Measurements from ENCODE around the gene PET117. TPM values are rescaled to one million over a fixed set of nuclear protein-coding genes. Genes with fewer than 3 reads are reported as not detected.
"Not testable (repeated sequence)": the region's sequence is repeated elsewhere in the genome, so short reads cannot be mapped to it uniquely, and the experiment has no call there.

PET117 gene, protein sequence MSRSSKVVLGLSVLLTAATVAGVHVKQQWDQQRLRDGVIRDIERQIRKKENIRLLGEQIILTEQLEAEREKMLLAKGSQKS
- 10 to 100 TPM in 2 of 4 donors, 1 to 10 TPM in 2; 2.8 to 17.7 (median 11.2) TPM for total RNA-seq

GRCh38 chr20:18137412-18138265 lies at the start of gene PET117, which contains the start of gene KAT14:
PET117 (plus strand) TSS chr20:18137863; CDS start chr20:18137956, 93 bp downstream.
KAT14 (plus strand) TSS chr20:18137863; CDS start chr20:18142661, 4,798 bp downstream.
- Histone ChIP-seq H3K36me3 (peaks cover 0 to 8% (median 0%) of the 10 kb centered on the region in 4 donors), H3K9me3 (no peaks in the 10 kb centered on the region), H3K4me1 (peaks cover 17 to 35% (median 26%) of the 10 kb centered on the region in 4 donors), H3K27me3 (no peaks in the 10 kb centered on the region), H3K27ac (peak within 1 kb of the TSS; percentile 92 to 97 (median 96)), H3K4me3 (peak within 1 kb of the TSS; percentile 76 to 98 (median 90))
- 1% methylated on average over 60 of the region's 87 CpGs; no CpG with 5 or more reads in 1 of the 2 donors for WGBS, 2 donors (ENCODE audit: low coverage in 1 of 2)
- DNase-seq = peak; percentile 91
- in situ Hi-C loops (cut with MboI; ENCODE audit: low pct_ligation_motif_present in 1 of 4, low pct_unique_long_range_greater_than_20kb in 1 of 4, low sequenced_read_pairs in 3 of 4) = no loop called here
- intact Hi-C loops (cut with DNase I; ENCODE audit: low total_unique reads) = no loop called here
- TF ChIP-seq POLR2A (IDR thresholded peaks at IDR 0.05) = peak; percentile 75
- TF ChIP-seq EP300 (IDR thresholded peaks at IDR 0.05; ENCODE audit: low read depth) = no peak
- peak in 1 of 5 experiments; percentile 27 for TF ChIP-seq CTCF (IDR thresholded peaks at IDR 0.05)
- TF ChIP-seq POLR2AphosphoS5 (IDR thresholded peaks at IDR 0.05) = peak; percentile 67 to 92 (median 89)

DNA sequence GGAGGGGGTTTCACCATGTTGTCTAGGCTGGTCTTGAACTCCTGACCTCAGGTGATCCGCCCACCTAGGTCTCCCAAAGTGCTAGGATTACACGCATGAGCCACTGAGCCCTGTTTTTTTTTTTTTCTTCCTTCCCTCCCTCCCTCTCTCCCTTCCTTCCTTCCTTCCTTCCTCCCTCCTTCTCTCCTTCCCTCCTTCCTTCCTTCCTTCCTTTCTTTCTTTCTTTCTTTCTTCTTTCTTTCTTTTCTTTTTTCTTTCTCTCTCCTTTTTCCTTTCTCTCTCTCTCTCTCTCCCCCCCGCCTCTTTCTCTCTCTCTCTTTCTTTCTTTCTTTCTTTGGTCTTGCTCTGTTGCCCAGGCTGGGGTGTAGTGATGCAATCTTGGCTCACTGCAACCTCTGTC lies 49.4 kb upstream of the PET117 start:
- H3K27me3 ChIP-seq; in situ Hi-C loops (cut with MboI; ENCODE audit: low pct_ligation_motif_present in 1 of 4, low pct_unique_long_range_greater_than_20kb in 1 of 4, low sequenced_read_pairs in 3 of 4); H3K4me3 ChIP-seq; H3K9me3 ChIP-seq; DNase-seq; H3K27ac ChIP-seq; H3K4me1 ChIP-seq; H3K36me3 ChIP-seq; intact Hi-C loops (cut with DNase I; ENCODE audit: low total_unique reads): not testable (repeated sequence)
- WGBS, 2 donors (ENCODE audit: low coverage in 1 of 2) = 74 to 86% methylated on average over 2 to 3 of the region's 3 CpGs

GRCh38 chr20:18088841-18089240 lies 48.8 kb upstream of the PET117 start:
- H3K36me3 ChIP-seq; H3K9me3 ChIP-seq; H3K4me1 ChIP-seq; H3K4me3 ChIP-seq; H3K27ac ChIP-seq; intact Hi-C loops (cut with DNase I; ENCODE audit: low total_unique reads); H3K27me3 ChIP-seq; DNase-seq; in situ Hi-C loops (cut with MboI; ENCODE audit: low pct_ligation_motif_present in 1 of 4, low pct_unique_long_range_greater_than_20kb in 1 of 4, low sequenced_read_pairs in 3 of 4): not testable (repeated sequence)
- WGBS, 2 donors (ENCODE audit: low coverage in 1 of 2) = 89 to 94% methylated on average over 7 to 11 of the region's 11 CpGs

- Histone ChIP-seq H3K36me3 (no peaks in the 10 kb centered on the region), H3K27me3 (no peaks in the 10 kb centered on the region), H3K9me3 (no peaks in the 10 kb centered on the region), H3K4me1 (peaks cover 0 to 7% (median 0%) of the 10 kb centered on the region in 4 donors), H3K27ac (no peak overlapping the region), H3K4me3 (no peak overlapping the region)
- DNase-seq = no peak
- intact Hi-C loops (cut with DNase I; ENCODE audit: low total_unique reads) = no loop called here
- in situ Hi-C loops (cut with MboI; ENCODE audit: low pct_ligation_motif_present in 1 of 4, low pct_unique_long_range_greater_than_20kb in 1 of 4, low sequenced_read_pairs in 3 of 4) = no loop called here
- no peak for TF ChIP-seq CTCF (IDR thresholded peaks at IDR 0.05)
- TF ChIP-seq POLR2AphosphoS5 (IDR thresholded peaks at IDR 0.05) = no peak
- no peak for TF ChIP-seq POLR2A (IDR thresholded peaks at IDR 0.05)
- no peak for TF ChIP-seq EP300 (IDR thresholded peaks at IDR 0.05; ENCODE audit: low read depth)
- 54% methylated on average over 3 of the region's 3 CpGs; no CpG with 5 or more reads in 1 of the 2 donors for WGBS, 2 donors (ENCODE audit: low coverage in 1 of 2)
Observed at GRCh38 chr20:18090044-18090443, 47.6 kb upstream of the PET117 start.

GRCh38 chr20:18090477-18090876 lies 47.2 kb upstream of the PET117 start:
- intact Hi-C loops (cut with DNase I; ENCODE audit: low total_unique reads) (no loop called here), in situ Hi-C loops (cut with MboI; ENCODE audit: low pct_ligation_motif_present in 1 of 4, low pct_unique_long_range_greater_than_20kb in 1 of 4, low sequenced_read_pairs in 3 of 4) (no loop called here)
- H3K9me3 ChIP-seq = no peaks in the 10 kb centered on the region
- no peak overlapping the region for H3K4me3 ChIP-seq
- H3K36me3 ChIP-seq = no peaks in the 10 kb centered on the region
- TF ChIP-seq CTCF (IDR thresholded peaks at IDR 0.05) (no peak), EP300 (IDR thresholded peaks at IDR 0.05; ENCODE audit: low read depth) (no peak), POLR2A (IDR thresholded peaks at IDR 0.05) (no peak), POLR2AphosphoS5 (IDR thresholded peaks at IDR 0.05) (no peak)
- no peak for DNase-seq
- H3K27ac ChIP-seq = no peak overlapping the region
- peaks cover 0 to 7% (median 0%) of the 10 kb centered on the region in 4 donors for H3K4me1 ChIP-seq
- H3K27me3 ChIP-seq = no peaks in the 10 kb centered on the region
- 87 to 90% methylated on average over 4 to 9 of the region's 10 CpGs for WGBS, 2 donors (ENCODE audit: low coverage in 1 of 2)
